WTC11 (cell line): ENCODE data around the gene CLTA. TPM values are rescaled to one million over a fixed set of nuclear protein-coding genes. Genes with fewer than 3 reads are reported as not detected.

Source experiments
- ATAC-seq: fragments of 200-7000 bp; cut with Tn5 transposase; 2 replicates; pipeline ENCODE4 v1.10.0; 2021; ENCODE audit warnings: mild to moderate bottlenecking, moderate library complexity
- CTCF ChIA-PET: fragments of 300-600 bp; sonication (Branson Sonifier 250); formaldehyde crosslinking; loops from one replicate; lab custom pipeline; 2021; ENCODE audit warnings: antibody characterized with exemption; lab: Charles Lee
- POLR2A ChIA-PET: fragments of 350-600 bp; sonication (Branson Sonifier 250); formaldehyde crosslinking; loops from one replicate; lab custom pipeline; 2021; ENCODE audit warnings: antibody characterized with exemption; lab: Charles Lee
- DNase-seq: peaks from one replicate; pipeline ENCODE4 v3.0.0; 2021; ENCODE audit warnings: low spot score
- H3K27ac Mint-ChIP-seq: 2 replicates; pipeline ENCODE4 v1.8.0; 2021; ENCODE audit warnings: mixed read lengths
- H3K27me3 Mint-ChIP-seq: 2 replicates; pipeline ENCODE4 v1.8.0; 2021; ENCODE audit warnings: low read depth, mild to moderate bottlenecking, moderate library complexity, mixed read lengths
- H3K36me3 Mint-ChIP-seq: 2 replicates; pipeline ENCODE4 v1.8.0; 2021; ENCODE audit warnings: mixed read lengths
- H3K4me1 Mint-ChIP-seq: 2 replicates; pipeline ENCODE4 v1.8.0; 2022; ENCODE audit warnings: mixed read lengths
- H3K4me3 Mint-ChIP-seq: 2 replicates; pipeline ENCODE4 v1.8.0; 2021; ENCODE audit warnings: mild to moderate bottlenecking, moderate library complexity, mixed read lengths
- H3K9me3 Mint-ChIP-seq: 2 replicates; pipeline ENCODE4 v1.8.0; 2021; ENCODE audit warnings: mixed read lengths
- CREB1 ChIP-seq: sonication (generic); formaldehyde crosslinking; IDR thresholded peaks from 2 replicates; pipeline ENCODE4 v1.8.0; 2023; ENCODE audit warnings: mild to moderate bottlenecking, missing genetic modification reagents
- CREM ChIP-seq: sonication (generic); formaldehyde crosslinking; IDR thresholded peaks from 2 replicates; pipeline ENCODE4 v1.8.1; 2022; ENCODE audit warnings: mild to moderate bottlenecking, missing genetic modification reagents, moderate library complexity
- E2F1 ChIP-seq: sonication (generic); formaldehyde crosslinking; IDR thresholded peaks from 2 replicates; pipeline ENCODE4 v1.8.0; 2022; ENCODE audit warnings: mild to moderate bottlenecking, missing genetic modification reagents
- ESRRA ChIP-seq: sonication (generic); formaldehyde crosslinking; IDR thresholded peaks from 2 replicates; pipeline ENCODE4 v1.8.1; 2022; ENCODE audit warnings: mild to moderate bottlenecking, missing genetic modification reagents, borderline replicate concordance
- GABPB1 ChIP-seq: sonication (generic); formaldehyde crosslinking; IDR thresholded peaks from 2 replicates; pipeline ENCODE4 v1.8.1; 2023; ENCODE audit warnings: mild to moderate bottlenecking, missing genetic modification reagents
- IRF1 ChIP-seq: sonication (generic); formaldehyde crosslinking; IDR thresholded peaks from 2 replicates; pipeline ENCODE4 v1.8.0; 2023; ENCODE audit warnings: missing genetic modification reagents
- JAZF1 ChIP-seq: fragments of 250-450 bp; sonication (Bioruptor Pico); IDR thresholded peaks from 2 replicates; pipeline ENCODE4 v1.9.0; 2021; ENCODE audit warnings: moderate library complexity, mild to moderate bottlenecking, inconsistent platforms
- NFYB ChIP-seq: sonication (generic); formaldehyde crosslinking; conservative IDR thresholded peaks from 2 replicates; pipeline ENCODE4 v1.8.0; 2022; ENCODE audit warnings: low read depth, missing genetic modification reagents
- NR2C2 ChIP-seq: sonication (generic); formaldehyde crosslinking; IDR thresholded peaks from 2 replicates; pipeline ENCODE4 v1.8.0; 2022; ENCODE audit warnings: mild to moderate bottlenecking, missing genetic modification reagents
- OVOL2 ChIP-seq: fragments of 250-450 bp; sonication (Bioruptor Pico); IDR thresholded peaks from 2 replicates; pipeline ENCODE4 v1.9.0; 2021; ENCODE audit warnings: mild to moderate bottlenecking, borderline replicate concordance
- RORB ChIP-seq: fragments of 250-450 bp; sonication (Bioruptor Pico); IDR thresholded peaks from 2 replicates; pipeline ENCODE4 v1.9.0; 2021; ENCODE audit warnings: mild to moderate bottlenecking
- SP1 ChIP-seq: sonication (generic); formaldehyde crosslinking; conservative IDR thresholded peaks from 2 replicates; pipeline ENCODE4 v1.8.1; 2022; ENCODE audit warnings: missing genetic modification reagents
- TEAD1 ChIP-seq: sonication (generic); formaldehyde crosslinking; IDR thresholded peaks from 2 replicates; pipeline ENCODE4 v1.8.0; 2022; ENCODE audit warnings: mild to moderate bottlenecking, missing genetic modification reagents
- TEAD4 ChIP-seq: sonication (generic); formaldehyde crosslinking; IDR thresholded peaks from 2 replicates; pipeline ENCODE4 v1.8.0; 2022; ENCODE audit warnings: mild to moderate bottlenecking, missing genetic modification reagents
- TP53 ChIP-seq: sonication (generic); formaldehyde crosslinking; IDR thresholded peaks from 2 replicates; pipeline ENCODE4 v1.8.1; 2023; ENCODE audit warnings: mild to moderate bottlenecking, missing genetic modification reagents
- ZBTB43 ChIP-seq: sonication (generic); formaldehyde crosslinking; IDR thresholded peaks from 2 replicates; pipeline ENCODE4 v1.8.1; 2023; ENCODE audit warnings: mild to moderate bottlenecking, missing genetic modification reagents
- ZMAT4 ChIP-seq: fragments of 250-450 bp; sonication (Bioruptor Pico); IDR thresholded peaks from 2 replicates; pipeline ENCODE4 v1.9.0; 2021; ENCODE audit warnings: mild to moderate bottlenecking
- ZNF121 ChIP-seq: sonication (generic); formaldehyde crosslinking; IDR thresholded peaks from 2 replicates; pipeline ENCODE4 v1.8.0; 2023; ENCODE audit warnings: missing genetic modification reagents
- ZNF138 ChIP-seq: sonication (generic); formaldehyde crosslinking; conservative IDR thresholded peaks from 2 replicates; pipeline ENCODE4 v1.8.1; 2022; ENCODE audit warnings: mild to moderate bottlenecking, moderate library complexity, missing genetic modification reagents
- ZNF219 ChIP-seq: sonication (generic); formaldehyde crosslinking; IDR thresholded peaks from 2 replicates; pipeline ENCODE4 v1.8.0; 2023; ENCODE audit warnings: missing genetic modification reagents, mild to moderate bottlenecking, borderline replicate concordance
- ZNF671 ChIP-seq: fragments of 250-450 bp; sonication (Bioruptor Pico); IDR thresholded peaks from 2 replicates; pipeline ENCODE4 v1.8.0; 2021; ENCODE audit warnings: mild to moderate bottlenecking
- total RNA-seq: library from RNA; stranded (reverse); gene quantifications from 3 replicates; pipeline ENCODE4 v1.2.3, GENCODE V29; 2021
- TF ChIP-seq, protein P1 (sequence below): fragments of 250-450 bp; sonication (Bioruptor Pico); IDR thresholded peaks from 2 replicates; pipeline ENCODE4 v1.9.0; 2021; ENCODE audit warnings: moderate library complexity, mild to moderate bottlenecking, inconsistent platforms, borderline replicate concordance
- TF ChIP-seq, protein P2 (sequence below): sonication (generic); formaldehyde crosslinking; IDR thresholded peaks from 2 replicates; pipeline ENCODE4 v1.8.1; 2022; ENCODE audit warnings: low read depth, missing genetic modification reagents, borderline replicate concordance
- TF ChIP-seq, protein P3 (sequence below): sonication (generic); formaldehyde crosslinking; IDR thresholded peaks from 2 replicates; pipeline ENCODE4 v1.8.1; 2023; ENCODE audit warnings: mild to moderate bottlenecking, missing genetic modification reagents, borderline replicate concordance

CLTA gene
- total RNA-seq, 1 experiment from 2014 or later = 213 TPM

GRCh38 chr9:36143245-36143641 is 47.5 kb upstream of the CLTA start (continued):
- no peak for TF ChIP-seq SP1 (CRISPR knock-in tag)
- TF ChIP-seq, all 79 proteins: peak for 0

DNA sequence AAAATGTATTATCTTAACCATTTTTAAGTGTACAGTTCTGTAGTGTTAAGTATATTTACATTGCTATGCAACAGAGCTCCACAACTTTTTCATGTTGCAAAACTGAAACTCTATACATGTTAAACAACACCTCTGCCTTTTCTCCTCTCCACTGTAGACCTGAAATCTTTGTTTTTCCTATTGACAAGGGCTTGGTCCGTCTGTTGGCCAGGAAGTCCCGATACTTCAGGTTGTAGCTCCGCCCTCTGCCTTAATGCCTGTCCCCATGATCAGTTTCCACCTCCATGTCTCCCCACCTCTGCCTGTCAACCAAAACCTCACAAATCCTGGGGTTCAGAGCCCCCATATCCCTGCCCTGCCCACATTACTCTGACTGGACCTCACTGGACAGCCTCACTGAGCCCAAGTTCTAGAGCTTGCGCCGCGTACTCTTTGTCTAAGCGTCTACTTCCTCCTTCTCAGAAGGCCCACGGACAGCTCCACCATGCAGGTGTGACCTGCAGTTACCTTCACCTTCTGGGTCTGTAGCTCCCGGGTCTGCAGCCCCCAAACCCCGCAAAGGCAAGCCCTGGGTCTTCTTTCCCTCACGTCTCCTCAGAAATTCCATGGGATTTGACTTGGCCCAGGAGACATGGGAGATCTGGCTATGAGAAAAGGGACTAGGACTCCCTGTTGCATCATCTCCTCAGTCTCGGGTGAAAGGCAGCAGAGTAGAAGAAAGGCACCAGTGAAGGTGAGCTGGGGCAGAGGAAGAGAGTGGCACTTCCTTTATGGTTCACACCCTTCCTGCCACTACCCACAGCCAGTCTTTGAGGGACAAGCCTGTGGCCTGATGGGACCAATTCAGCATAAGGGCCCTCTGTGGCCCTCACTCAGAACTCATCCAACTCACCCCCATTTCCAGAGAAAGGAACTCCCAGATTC is 46.1 kb upstream of the CLTA start:
- Mint-ChIP-seq H3K9me3 (peaks cover 18% of the 10 kb centered on the region), H3K4me3 (no peak overlapping the region), H3K36me3 (peaks cover 13% of the 10 kb centered on the region), H3K27me3 (peaks cover 32% of the 10 kb centered on the region), H3K27ac (no peak overlapping the region), H3K4me1 (no peaks in the 10 kb centered on the region; the same call in 1 of the 2 replicates)
- DNase-seq (no peak), ATAC-seq (no peak)
- POLR2A ChIA-PET = no interaction called here
- CTCF ChIA-PET = interaction anchor here (2.4 kb wide), 1 partner anchor 21 kb away, joined by 9 read pairs; no protein-coding TSS in a partner anchor
- TF ChIP-seq RORB (CRISPR knock-in tag) = no peak
- TF ChIP-seq ZNF671 (CRISPR knock-in tag) = no peak
- TF ChIP-seq JAZF1 = no peak
- TF ChIP-seq GABPB1 (CRISPR knock-in tag) = no peak
- no peak for TF ChIP-seq TEAD4 (CRISPR knock-in tag)
- TF ChIP-seq ESRRA (CRISPR knock-in tag) = no peak
- no peak for TF ChIP-seq NR2C2 (CRISPR knock-in tag)
- no peak for TF ChIP-seq IRF1 (CRISPR knock-in tag)
- TF ChIP-seq TEAD1 (CRISPR knock-in tag) = no peak
- TF ChIP-seq, protein P1, sequence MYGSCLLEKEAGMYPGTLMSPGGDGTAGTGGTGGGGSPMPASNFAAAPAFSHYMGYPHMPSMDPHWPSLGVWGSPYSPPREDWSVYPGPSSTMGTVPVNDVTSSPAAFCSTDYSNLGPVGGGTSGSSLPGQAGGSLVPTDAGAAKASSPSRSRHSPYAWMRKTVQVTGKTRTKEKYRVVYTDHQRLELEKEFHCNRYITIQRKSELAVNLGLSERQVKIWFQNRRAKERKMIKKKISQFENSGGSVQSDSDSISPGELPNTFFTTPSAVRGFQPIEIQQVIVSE = no peak
- no peak for TF ChIP-seq TP53 (CRISPR knock-in tag)

DNA sequence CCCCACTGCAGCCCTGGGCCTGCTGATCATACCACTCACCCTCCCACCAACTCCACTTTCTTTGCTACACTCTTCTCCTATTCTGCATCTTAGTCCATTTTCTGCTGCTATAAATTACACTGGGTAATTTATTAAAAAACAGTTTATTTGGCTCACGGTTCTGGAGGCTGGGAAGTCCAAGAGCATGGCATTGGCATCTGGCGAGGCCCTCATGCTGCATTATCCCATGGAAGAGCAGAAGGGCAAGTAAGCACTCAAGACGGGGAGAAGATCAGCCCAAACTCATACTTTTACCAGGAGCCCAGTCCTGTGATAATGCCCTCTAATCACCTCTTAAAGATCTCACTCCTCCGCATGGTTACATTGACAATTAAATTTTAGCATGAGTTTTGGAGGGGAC is 44.8 kb upstream of the CLTA start:
- POLR2A ChIA-PET = no interaction called here
- Mint-ChIP-seq H3K4me1 (no peaks in the 10 kb centered on the region; the same call in 1 of the 2 replicates), H3K4me3 (no peak overlapping the region)
- DNase-seq = no peak
- TF ChIP-seq ZNF138 (CRISPR knock-in tag) (no peak), ZBTB43 (no peak), CREB1 (CRISPR knock-in tag) (no peak), ZMAT4 (CRISPR knock-in tag) (no peak), CREM (no peak), E2F1 (no peak), NFYB (CRISPR knock-in tag) (no peak), OVOL2 (CRISPR knock-in tag) (no peak), ZNF121 (CRISPR knock-in tag) (no peak), ZNF219 (CRISPR knock-in tag) (no peak)
- TF ChIP-seq, protein P2, sequence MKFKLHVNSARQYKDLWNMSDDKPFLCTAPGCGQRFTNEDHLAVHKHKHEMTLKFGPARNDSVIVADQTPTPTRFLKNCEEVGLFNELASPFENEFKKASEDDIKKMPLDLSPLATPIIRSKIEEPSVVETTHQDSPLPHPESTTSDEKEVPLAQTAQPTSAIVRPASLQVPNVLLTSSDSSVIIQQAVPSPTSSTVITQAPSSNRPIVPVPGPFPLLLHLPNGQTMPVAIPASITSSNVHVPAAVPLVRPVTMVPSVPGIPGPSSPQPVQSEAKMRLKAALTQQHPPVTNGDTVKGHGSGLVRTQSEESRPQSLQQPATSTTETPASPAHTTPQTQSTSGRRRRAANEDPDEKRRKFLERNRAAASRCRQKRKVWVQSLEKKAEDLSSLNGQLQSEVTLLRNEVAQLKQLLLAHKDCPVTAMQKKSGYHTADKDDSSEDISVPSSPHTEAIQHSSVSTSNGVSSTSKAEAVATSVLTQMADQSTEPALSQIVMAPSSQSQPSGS = no peak
- TF ChIP-seq, protein P3, sequence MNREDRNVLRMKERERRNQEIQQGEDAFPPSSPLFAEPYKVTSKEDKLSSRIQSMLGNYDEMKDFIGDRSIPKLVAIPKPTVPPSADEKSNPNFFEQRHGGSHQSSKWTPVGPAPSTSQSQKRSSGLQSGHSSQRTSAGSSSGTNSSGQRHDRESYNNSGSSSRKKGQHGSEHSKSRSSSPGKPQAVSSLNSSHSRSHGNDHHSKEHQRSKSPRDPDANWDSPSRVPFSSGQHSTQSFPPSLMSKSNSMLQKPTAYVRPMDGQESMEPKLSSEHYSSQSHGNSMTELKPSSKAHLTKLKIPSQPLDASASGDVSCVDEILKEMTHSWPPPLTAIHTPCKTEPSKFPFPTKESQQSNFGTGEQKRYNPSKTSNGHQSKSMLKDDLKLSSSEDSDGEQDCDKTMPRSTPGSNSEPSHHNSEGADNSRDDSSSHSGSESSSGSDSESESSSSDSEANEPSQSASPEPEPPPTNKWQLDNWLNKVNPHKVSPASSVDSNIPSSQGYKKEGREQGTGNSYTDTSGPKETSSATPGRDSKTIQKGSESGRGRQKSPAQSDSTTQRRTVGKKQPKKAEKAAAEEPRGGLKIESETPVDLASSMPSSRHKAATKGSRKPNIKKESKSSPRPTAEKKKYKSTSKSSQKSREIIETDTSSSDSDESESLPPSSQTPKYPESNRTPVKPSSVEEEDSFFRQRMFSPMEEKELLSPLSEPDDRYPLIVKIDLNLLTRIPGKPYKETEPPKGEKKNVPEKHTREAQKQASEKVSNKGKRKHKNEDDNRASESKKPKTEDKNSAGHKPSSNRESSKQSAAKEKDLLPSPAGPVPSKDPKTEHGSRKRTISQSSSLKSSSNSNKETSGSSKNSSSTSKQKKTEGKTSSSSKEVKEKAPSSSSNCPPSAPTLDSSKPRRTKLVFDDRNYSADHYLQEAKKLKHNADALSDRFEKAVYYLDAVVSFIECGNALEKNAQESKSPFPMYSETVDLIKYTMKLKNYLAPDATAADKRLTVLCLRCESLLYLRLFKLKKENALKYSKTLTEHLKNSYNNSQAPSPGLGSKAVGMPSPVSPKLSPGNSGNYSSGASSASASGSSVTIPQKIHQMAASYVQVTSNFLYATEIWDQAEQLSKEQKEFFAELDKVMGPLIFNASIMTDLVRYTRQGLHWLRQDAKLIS (CRISPR knock-in tag) = no peak
- TF ChIP-seq, all 79 proteins: peak for 0
- H3K9me3 Mint-ChIP-seq = peaks cover 18% of the 10 kb centered on the region
- H3K27me3 Mint-ChIP-seq = peaks cover 23% of the 10 kb centered on the region
- CTCF ChIA-PET = no interaction called here
- ATAC-seq = no peak
- no peak overlapping the region for H3K27ac Mint-ChIP-seq
- H3K36me3 Mint-ChIP-seq = peaks cover 13% of the 10 kb centered on the region
